AML-193 (cell line): ENCODE data around the gene SPSB1.

Source experiments
- DNase-seq, 2 experiments: peaks; one replicate each; lab custom pipeline; 2025; lab: John Stamatoyannopoulos, UW

Gene SPSB1

GRCh38 chr1:9292361-9293240 is at the start of gene SPSB1:
SPSB1 (plus strand) TSS chr1:9292894; CDS start chr1:9355892, 62,998 bp downstream.
- no peak for DNase-seq

- no peak for DNase-seq
These were observed 49.5 kb upstream of the SPSB1 start for GRCh38 chr1:9243066-9243739.

GRCh38 chr1:9244501-9245229 is 48.0 kb upstream of the SPSB1 start:
- DNase-seq: peak; percentile 73 to 81

GRCh38 chr1:9245230-9245619 is 47.5 kb upstream of the SPSB1 start:
- no peak for DNase-seq

- no peak for DNase-seq
These were observed 47.0 kb upstream of the SPSB1 start for GRCh38 chr1:9245661-9246060.

- no peak for DNase-seq
These were observed 46.5 kb upstream of the SPSB1 start for GRCh38 chr1:9246215-9246614.

DNA sequence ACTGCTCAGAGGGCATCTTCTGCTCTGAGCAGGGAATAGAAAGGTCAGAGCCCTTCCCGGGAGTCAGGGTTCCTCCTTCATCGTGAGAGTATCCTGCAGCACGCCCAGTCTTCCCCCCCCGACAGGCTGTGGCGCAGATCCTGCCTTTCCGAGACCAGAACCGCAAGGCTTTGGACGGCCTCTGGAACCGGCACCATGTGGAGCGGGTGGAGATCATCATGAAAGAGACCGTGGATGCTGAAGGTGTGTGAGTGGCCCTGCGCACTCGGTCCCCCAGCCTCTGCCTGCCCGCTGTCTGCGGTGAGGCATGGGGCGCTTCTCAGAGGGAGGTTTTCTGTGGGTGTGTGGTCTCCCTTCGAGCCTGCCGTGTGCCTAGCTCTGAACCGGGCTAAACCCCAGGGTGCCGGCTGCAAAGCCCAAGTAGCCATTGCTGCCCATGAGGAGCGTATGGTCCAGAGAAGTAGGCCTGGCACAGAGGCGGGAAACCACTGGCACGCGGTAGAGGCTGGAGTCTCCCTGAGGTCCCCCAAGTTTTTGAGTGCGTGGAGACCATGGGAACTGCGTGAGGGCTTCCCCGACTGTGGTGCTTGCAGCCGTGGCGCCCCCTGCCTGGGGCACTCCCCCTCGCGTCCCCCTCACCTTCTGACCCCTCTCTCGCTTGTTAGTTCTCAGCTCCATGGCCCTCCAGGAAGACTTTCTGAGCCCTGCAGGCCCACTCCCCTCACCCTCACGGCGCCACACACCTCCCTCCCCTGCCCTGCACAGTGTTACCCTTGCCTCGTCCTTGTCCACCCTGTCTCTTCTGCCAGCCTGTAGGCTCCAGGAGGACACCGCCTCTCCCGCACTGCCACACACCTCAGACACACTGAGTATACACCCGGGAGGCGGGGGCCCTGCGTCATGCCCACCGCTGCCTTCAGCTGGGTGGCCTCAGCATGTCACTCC is 45.6 kb upstream of the SPSB1 start:
- DNase-seq: no peak

GRCh38 chr1:9247894-9248293 is 44.8 kb upstream of the SPSB1 start:
- DNase-seq: no peak

DNA sequence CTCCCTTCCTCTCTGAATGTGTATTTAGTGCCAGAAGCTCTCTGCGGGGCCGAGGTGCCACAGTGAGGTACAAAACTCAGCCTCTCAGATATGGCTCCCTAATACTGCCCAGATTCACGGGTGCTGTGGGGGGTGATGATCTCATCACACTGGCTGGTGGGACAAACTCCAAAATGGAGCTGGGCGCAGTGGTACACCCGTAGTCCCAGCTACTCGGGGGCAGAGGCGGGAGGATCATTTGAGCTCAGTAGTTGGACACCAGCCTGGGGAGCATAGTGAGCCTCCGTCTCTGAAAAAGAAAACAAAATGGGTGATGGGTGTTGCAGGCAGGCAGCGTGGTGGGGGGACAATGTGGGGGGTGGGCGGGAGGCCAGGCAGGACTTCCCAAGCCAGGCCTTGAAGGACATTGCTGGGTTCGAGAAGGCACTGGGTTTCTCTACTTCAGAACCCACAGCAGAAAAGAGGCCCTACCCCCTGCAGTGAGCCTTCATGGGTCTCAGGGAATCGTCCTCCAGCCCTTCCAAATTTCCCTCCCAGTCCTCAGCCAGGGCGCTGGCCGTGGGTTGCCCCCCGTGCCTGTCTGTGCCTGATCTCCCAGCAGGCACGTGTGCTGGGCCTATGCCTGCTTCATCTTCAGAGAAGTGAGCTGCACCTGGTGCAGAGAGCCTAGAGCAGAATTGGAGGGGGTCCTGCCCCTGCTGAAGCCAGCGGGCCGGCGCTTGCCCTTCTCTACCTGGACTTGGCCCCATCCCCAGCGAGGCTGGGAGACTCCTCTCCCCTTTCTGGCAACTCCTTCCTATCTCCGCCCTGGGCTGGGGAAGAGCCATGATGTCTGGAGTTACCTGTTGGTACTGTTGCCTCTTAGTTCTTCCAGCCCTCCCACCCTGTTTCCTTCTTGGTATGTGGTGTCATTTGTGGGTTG is 44.1 kb upstream of the SPSB1 start:
- no peak for DNase-seq

DNA sequence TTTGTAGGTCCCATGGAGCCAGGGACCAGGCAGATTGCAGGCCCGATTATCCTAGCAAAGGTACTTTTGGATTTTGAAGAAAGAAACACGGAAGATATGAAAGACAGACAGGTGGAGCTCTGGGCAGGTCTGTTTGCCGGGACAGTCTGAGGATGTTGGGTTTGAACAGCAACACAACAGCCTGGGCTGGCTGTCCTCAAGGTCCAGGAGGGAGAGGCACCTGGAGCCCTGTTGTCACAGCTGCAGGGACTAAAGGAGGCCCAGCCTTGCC is 43.5 kb upstream of the SPSB1 start:
- DNase-seq: no peak

- DNase-seq: peak; percentile 56 to 59
These were observed 42.9 kb upstream of the SPSB1 start for GRCh38 chr1:9249534-9250410.

- no peak for DNase-seq
These were observed 42.0 kb upstream of the SPSB1 start for GRCh38 chr1:9250411-9251381.

DNA sequence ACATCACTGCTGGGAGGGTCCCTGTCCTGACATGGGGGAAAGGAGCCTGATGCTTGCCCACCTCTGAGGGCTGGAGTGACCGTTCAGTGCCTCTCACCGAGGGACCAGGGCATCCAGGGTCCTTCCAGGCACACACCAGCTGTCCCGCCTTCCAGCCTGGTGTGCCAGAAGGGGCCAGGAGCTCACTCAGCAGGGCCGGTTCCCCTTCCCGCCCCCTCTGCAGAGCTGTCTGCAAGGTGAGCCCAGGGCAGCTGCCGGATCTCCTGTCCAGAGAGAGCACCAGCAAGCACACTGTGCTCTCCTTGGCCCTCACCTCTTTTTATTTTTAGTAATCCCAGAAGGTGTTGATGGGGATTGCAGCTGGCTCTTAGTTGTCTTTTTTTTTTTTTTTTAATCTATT is 41.2 kb upstream of the SPSB1 start:
- no peak for DNase-seq

DNA sequence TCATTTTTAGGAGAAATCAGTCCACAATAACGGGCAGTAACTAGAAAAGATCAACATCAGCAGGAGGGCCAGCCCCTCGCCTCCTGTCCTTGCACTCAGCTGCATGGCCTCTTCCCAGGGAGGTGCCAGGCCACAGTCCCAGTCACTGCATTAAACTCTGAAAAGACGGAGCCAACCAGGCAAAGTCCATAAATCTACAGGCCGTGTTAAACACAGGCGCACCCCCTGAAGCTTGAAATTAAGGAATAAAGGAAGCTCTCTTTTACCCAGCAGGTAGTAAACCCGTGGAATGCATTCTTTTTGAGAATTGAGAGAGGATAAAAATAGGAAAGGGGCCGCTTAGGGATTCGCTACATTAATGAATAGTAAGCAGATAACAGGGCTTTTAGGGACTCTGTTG is 39.7 kb upstream of the SPSB1 start:
- no peak for DNase-seq

- no peak for DNase-seq
These were observed 39.1 kb upstream of the SPSB1 start for GRCh38 chr1:9253453-9254105.

DNA sequence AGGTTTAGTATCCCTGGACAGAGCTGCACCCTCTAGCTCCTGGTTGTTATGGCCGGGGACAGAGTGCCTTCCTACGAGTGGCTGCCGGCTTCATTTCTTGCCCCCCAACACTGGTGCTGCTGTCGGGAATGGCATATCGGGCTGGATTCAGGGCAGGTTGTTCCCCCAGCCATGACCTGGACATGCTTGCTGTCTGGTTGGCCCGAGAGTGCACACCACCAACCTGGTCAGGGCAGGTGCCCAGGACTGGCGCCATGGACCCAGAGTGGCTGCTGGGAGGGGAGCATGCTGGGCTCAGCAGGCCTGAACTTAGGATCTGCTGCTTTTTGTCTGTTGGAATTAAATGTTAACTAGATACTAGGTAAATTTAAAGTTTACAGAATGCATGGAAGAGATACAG is 36.4 kb upstream of the SPSB1 start:
- no peak for DNase-seq

- no peak for DNase-seq
These were observed 34.8 kb upstream of the SPSB1 start for GRCh38 chr1:9257851-9258250.

DNA sequence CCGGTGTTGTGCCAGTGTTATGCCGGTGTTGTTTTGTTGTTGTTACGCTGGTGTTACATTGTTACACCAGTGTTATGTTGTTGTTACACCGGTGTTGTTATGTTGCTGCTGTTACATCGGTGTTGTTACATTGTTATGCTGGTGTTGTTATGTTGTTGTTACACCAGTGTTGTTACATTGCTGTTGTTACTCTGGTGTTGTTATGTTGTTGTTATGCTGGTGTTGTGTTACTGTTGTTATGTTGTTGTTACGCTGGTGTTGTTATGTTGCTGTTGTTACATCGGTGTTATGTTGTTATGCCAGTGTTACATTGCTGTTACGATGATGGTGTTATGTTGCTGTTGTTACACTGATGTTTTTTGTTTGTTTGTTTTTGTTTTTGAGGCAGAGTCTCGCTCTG is 34.1 kb upstream of the SPSB1 start:
- DNase-seq: no peak
